ENCODE results near the gene SLC35F6. TPM values are rescaled to one million over a fixed set of nuclear protein-coding genes. Genes with fewer than 3 reads are reported as not detected.

The SLC35F6 gene
- total and polyA plus RNA-seq, 2 donors (not counting 3 experiments of a cell fraction or from before 2014, with no cell fraction given) = 34.6 to 39.8 TPM

DNA sequence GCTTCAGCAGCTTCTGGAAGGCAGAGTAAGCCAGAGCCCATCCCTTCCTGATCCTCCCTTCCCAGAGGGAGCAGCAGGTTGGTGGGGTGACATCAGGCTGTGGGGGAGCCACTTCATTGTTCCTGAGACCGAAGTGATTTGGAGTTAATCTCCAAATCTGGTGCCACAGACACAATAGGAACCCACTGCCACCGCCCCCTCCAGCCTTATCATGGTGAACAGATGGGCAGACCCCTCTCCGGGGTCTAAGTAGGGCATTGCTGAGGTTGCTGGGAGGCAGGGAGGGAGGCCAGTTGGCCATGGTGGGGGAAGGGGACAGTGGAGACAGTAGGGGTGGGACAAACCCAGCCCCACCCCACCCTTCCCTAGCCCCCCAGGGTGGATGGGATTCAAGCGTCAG, 25.6 kb upstream of the SLC35F6 start:
- peaks cover 3% of the 10 kb centered on the region for H3K4me1 ChIP-seq (ENCODE audit: control insufficient read depth, extremely low read depth, insufficient read depth, low read length)
- dilution Hi-C loops (cut with MboI; ENCODE audit: extremely low pct_ligation_motif_present, low sequenced_read_pairs) (no loop called here), intact Hi-C loops (cut with micrococcal nuclease) (no loop called here)
- ChIA-PET POLR2A (no interaction called here), CTCF (interaction anchor here (14.5 kb wide), 1 partner anchor 133 kb away, joined by 353 read pairs; no protein-coding TSS in a partner anchor)
- no peak overlapping the region for H3K27ac ChIP-seq (ENCODE audit: insufficient read depth, low read depth, low read length)
- H3K9me3 ChIP-seq (replicated peaks; ENCODE audit: control insufficient read depth, insufficient read depth, low read length) = no peaks in the 10 kb centered on the region
- no peak for TF ChIP-seq CTCF (IDR thresholded peaks at IDR 0.05; ENCODE audit: extremely low read depth in 1 of 2, insufficient read depth in 1 of 2, low read depth in 1 of 2, low read length in 2 of 2)
- no peak for TF ChIP-seq JUN (IDR thresholded peaks at IDR 0.05; ENCODE audit: borderline replicate concordance, insufficient read depth, insufficient read length, low read depth)
- TF ChIP-seq FOS (IDR thresholded peaks at IDR 0.05; ENCODE audit: borderline replicate concordance, insufficient read depth, low read length) = no peak
- no peak for TF ChIP-seq POLR2AphosphoS5 (IDR thresholded peaks at IDR 0.05; ENCODE audit: insufficient read depth, low read depth, low read length)
- TF ChIP-seq, protein P1, sequence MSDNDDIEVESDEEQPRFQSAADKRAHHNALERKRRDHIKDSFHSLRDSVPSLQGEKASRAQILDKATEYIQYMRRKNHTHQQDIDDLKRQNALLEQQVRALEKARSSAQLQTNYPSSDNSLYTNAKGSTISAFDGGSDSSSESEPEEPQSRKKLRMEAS (IDR thresholded peaks at IDR 0.05; ENCODE audit: insufficient read depth, insufficient read length) = no peak
- TF ChIP-seq EZH2 (IDR thresholded peaks at IDR 0.05; ENCODE audit: borderline replicate concordance, low read depth, low read length, severe bottlenecking) = no peak
- no peak for TF ChIP-seq POLR2A (IDR thresholded peaks at IDR 0.05; ENCODE audit: low read depth, low read length)
- TF ChIP-seq MYC (IDR thresholded peaks at IDR 0.05; ENCODE audit: low read depth, low read length) = no peak
- no peaks in the 10 kb centered on the region for H4K20me1 ChIP-seq (replicated peaks; ENCODE audit: control insufficient read depth, extremely low read depth, insufficient read depth, low read length)
- no peaks in the 10 kb centered on the region for H3K36me3 ChIP-seq (ENCODE audit: control insufficient read depth in 2 of 2, extremely low read depth in 1 of 2, insufficient read depth in 2 of 2, low read length in 2 of 2)
- no peak overlapping the region for H3K4me3 ChIP-seq (replicated peaks in 1 of 3; ENCODE audit: insufficient read depth in 1 of 3, low read depth in 1 of 3, low read length in 3 of 3)
- no peak overlapping the region for H3K4me2 ChIP-seq (ENCODE audit: insufficient read depth, low read length)
- H3K9ac ChIP-seq (replicated peaks; ENCODE audit: extremely low read depth, insufficient read depth, low read length) = no peak overlapping the region
- no TSS peak for BruUV-seq (replicated peaks)
- no peaks in the 10 kb centered on the region for H3K9me1 ChIP-seq (replicated peaks; ENCODE audit: control insufficient read depth, extremely low read depth, insufficient read depth, low read length)
- no peak overlapping the region for H2AFZ ChIP-seq (ENCODE audit: low read depth, low read length)
- H3K27me3 ChIP-seq (ENCODE audit: control insufficient read depth in 2 of 2, insufficient read depth in 2 of 2, low read length in 2 of 2) = no peaks in the 10 kb centered on the region
- FAIRE-seq = no peak
- DNase-seq (ENCODE audit: low read depth, low spot score) = no peak
- H3K79me2 ChIP-seq (ENCODE audit: control insufficient read depth, insufficient read depth, low read length) = no peaks in the 10 kb centered on the region

Measured in endothelial cell of umbilical vein (primary cell).